HEK293 (cell line): ENCODE data around the gene SDCBP2.

Experiments
- CTCF ChIA-PET: fragments of 350-600 bp; formaldehyde crosslinking; extraction: SDS; loops from one replicate; lab custom pipeline; 2021; ENCODE audit warnings: antibody characterized with exemption; lab: Yijun Ruan, JAX
- POLR2A ChIA-PET: fragments of 300-600 bp; formaldehyde crosslinking; extraction: SDS; loops from one replicate; lab custom pipeline; 2020; ENCODE audit warnings: antibody characterized with exemption, inconsistent platforms; lab: Yijun Ruan, JAX
- H3K27ac ChIP-seq: fragments of 200-500 bp; sonication (Bioruptor generic); 2 replicates; pipeline ENCODE4 v1.5.1; 2014; ENCODE audit warnings: low read depth, low read length, control low read depth, inconsistent platforms; ENCODE audit errors: extremely low read depth
- H3K36me3 ChIP-seq, 2 experiments: fragments of 200-500 bp in 1 of 2; sonication (Bioruptor generic) in 1 of 2; 1 replicate in 1 of 2; 2 replicates in 1 of 2; pipeline ENCODE4 v1.5.1; 2014 to 2017; ENCODE audit warnings: inconsistent platforms in 2 of 2, low read length in 2 of 2; ENCODE audit not compliant: control insufficient read depth in 2 of 2, insufficient read depth in 1 of 2
- H3K4me1 ChIP-seq: fragments of 200-500 bp; sonication (Bioruptor generic); 2 replicates; pipeline ENCODE4 v1.5.1; 2014; ENCODE audit warnings: mild to moderate bottlenecking, low read length, inconsistent platforms; ENCODE audit not compliant: control insufficient read depth, insufficient read depth
- H3K4me3 ChIP-seq: 2 replicates; pipeline ENCODE4 v1.5.1; 2011; ENCODE audit warnings: low read depth, mild to moderate bottlenecking, control low read depth, low read length, moderate library complexity
- H3K9me3 ChIP-seq: fragments of 200-500 bp; sonication (Bioruptor generic); 2 replicates; pipeline ENCODE4 v1.5.1; 2014; ENCODE audit warnings: low read depth, low read length, inconsistent platforms; ENCODE audit not compliant: control insufficient read depth, insufficient read depth
- ATF2 ChIP-seq: fragments of 450-650 bp; formaldehyde crosslinking; IDR thresholded peaks from 2 replicates; pipeline ENCODE4 v1.5.1; 2016; ENCODE audit warnings: missing biosample characterization, missing genetic modification characterization, low read depth
- CTCF ChIP-seq: fragments of 450-650 bp; formaldehyde crosslinking; IDR thresholded peaks from 2 replicates; pipeline ENCODE4 v1.5.1; 2016; ENCODE audit warnings: missing biosample characterization, missing genetic modification characterization
- FEZF1 ChIP-seq: fragments of 450-650 bp; formaldehyde crosslinking; IDR thresholded peaks from 2 replicates; pipeline ENCODE4 v1.5.1; 2016; ENCODE audit warnings: missing biosample characterization, missing genetic modification characterization
- GLI2 ChIP-seq: fragments of 450-650 bp; formaldehyde crosslinking; IDR thresholded peaks from 2 replicates; pipeline ENCODE4; 2017; ENCODE audit warnings: missing biosample characterization, missing genetic modification characterization, low read depth, borderline replicate concordance
- KLF7 ChIP-seq: fragments of 450-650 bp; formaldehyde crosslinking; IDR thresholded peaks from 2 replicates; pipeline ENCODE4 v1.5.1; 2016; ENCODE audit warnings: missing biosample characterization, missing genetic modification characterization, borderline replicate concordance
- KLF8 ChIP-seq: fragments of 450-650 bp; formaldehyde crosslinking; IDR thresholded peaks from 2 replicates; pipeline ENCODE4 v1.5.1; 2016; ENCODE audit warnings: missing biosample characterization, missing genetic modification characterization
- PRDM4 ChIP-seq: fragments of 450-650 bp; formaldehyde crosslinking; IDR thresholded peaks from 2 replicates; pipeline ENCODE4 v1.5.1; 2017; ENCODE audit warnings: missing biosample characterization, missing genetic modification characterization
- ZBTB48 ChIP-seq: fragments of 450-650 bp; formaldehyde crosslinking; IDR thresholded peaks from 2 replicates; pipeline ENCODE4 v1.5.1; 2016; ENCODE audit warnings: missing biosample characterization, missing genetic modification characterization
- ZEB2 ChIP-seq: fragments of 450-650 bp; formaldehyde crosslinking; IDR thresholded peaks from 2 replicates; pipeline ENCODE4 v1.5.1; 2016; ENCODE audit warnings: missing biosample characterization, missing genetic modification characterization
- ZNF26 ChIP-seq: fragments of 450-650 bp; formaldehyde crosslinking; IDR thresholded peaks from 2 replicates; pipeline ENCODE4 v1.5.1; 2016; ENCODE audit warnings: missing biosample characterization, missing genetic modification characterization
- ZNF280C ChIP-seq: fragments of 450-650 bp; formaldehyde crosslinking; IDR thresholded peaks from 2 replicates; pipeline ENCODE4 v1.5.1; 2016; ENCODE audit warnings: missing biosample characterization, missing genetic modification characterization
- ZNF394 ChIP-seq: fragments of 450-650 bp; formaldehyde crosslinking; IDR thresholded peaks from 2 replicates; pipeline ENCODE4 v1.5.1; 2016; ENCODE audit warnings: missing biosample characterization, missing genetic modification characterization, mild to moderate bottlenecking, moderate library complexity, borderline replicate concordance
- ZNF426 ChIP-seq: fragments of 450-650 bp; formaldehyde crosslinking; IDR thresholded peaks from 2 replicates; pipeline ENCODE4 v1.5.1; 2017; ENCODE audit warnings: missing biosample characterization, missing genetic modification characterization, mild to moderate bottlenecking, inconsistent platforms, moderate library complexity
- ZNF488 ChIP-seq: fragments of 450-650 bp; formaldehyde crosslinking; IDR thresholded peaks from 2 replicates; pipeline ENCODE4 v1.5.1; 2016; ENCODE audit warnings: missing biosample characterization, missing genetic modification characterization
- ZNF510 ChIP-seq: fragments of 450-650 bp; formaldehyde crosslinking; IDR thresholded peaks from 2 replicates; pipeline ENCODE4 v1.5.1; 2018; ENCODE audit warnings: mild to moderate bottlenecking, missing genetic modification characterization, missing biosample characterization; ENCODE audit not compliant: insufficient replicate concordance
- ZNF580 ChIP-seq: fragments of 450-650 bp; formaldehyde crosslinking; IDR thresholded peaks from 2 replicates; pipeline ENCODE4 v1.5.1; 2016; ENCODE audit warnings: missing biosample characterization, missing genetic modification characterization
- ZNF610 ChIP-seq: fragments of 450-650 bp; formaldehyde crosslinking; IDR thresholded peaks from 2 replicates; pipeline ENCODE4 v1.5.1; 2016; ENCODE audit warnings: missing biosample characterization, missing genetic modification characterization, borderline replicate concordance
- ZNF621 ChIP-seq: fragments of 450-650 bp; formaldehyde crosslinking; IDR thresholded peaks from 2 replicates; pipeline ENCODE4 v1.5.1; 2017; ENCODE audit warnings: missing biosample characterization, missing genetic modification characterization
- ZNF645 ChIP-seq: fragments of 450-650 bp; formaldehyde crosslinking; IDR thresholded peaks from 2 replicates; pipeline ENCODE4; 2016; ENCODE audit warnings: missing biosample characterization, missing genetic modification characterization
- ZNF707 ChIP-seq: fragments of 450-650 bp; formaldehyde crosslinking; IDR thresholded peaks from 2 replicates; pipeline ENCODE4 v1.5.1; 2016; ENCODE audit warnings: missing biosample characterization, missing genetic modification characterization

SDCBP2 gene

GRCh38 chr20:1306316-1307135 lies 22.4 kb downstream of the SDCBP2 start:
- CTCF ChIA-PET = no interaction called here

More at GRCh38 chr20:1306316-1307135, 22.4 kb downstream of the SDCBP2 start:
- no peaks in the 10 kb centered on the region for H3K4me1 ChIP-seq
- TF ChIP-seq KLF7 (no peak), ZEB2 (no peak), ZNF645 (tag by site-specific recombination) (no peak), ZNF510 (tag by site-specific recombination) (no peak), ZBTB48 (tag by site-specific recombination) (no peak), PRDM4 (tag by site-specific recombination) (no peak), ZNF621 (tag by site-specific recombination) (no peak), FEZF1 (tag by site-specific recombination) (no peak), ZNF394 (tag by site-specific recombination) (no peak), ZNF26 (tag by site-specific recombination) (no peak), ZNF426 (tag by site-specific recombination) (no peak), ZNF280C (tag by site-specific recombination) (no peak), ZNF707 (no peak), ATF2 (tag by site-specific recombination) (no peak), CTCF (tag by site-specific recombination) (no peak), ZNF580 (tag by site-specific recombination) (no peak), ZNF610 (tag by site-specific recombination) (no peak), GLI2 (tag by site-specific recombination) (no peak), ZNF488 (tag by site-specific recombination) (no peak), KLF8 (tag by site-specific recombination) (no peak)
- H3K4me3 ChIP-seq = no peak overlapping the region
- POLR2A ChIA-PET = no interaction called here
- peaks cover 0 to 18% of the 10 kb centered on the region in 2 experiments; a peak in 1 of 3 replicates for H3K36me3 ChIP-seq
- H3K27ac ChIP-seq = no peak overlapping the region
- no peaks in the 10 kb centered on the region for H3K9me3 ChIP-seq
